GM06990 (cell line): Measurements from ENCODE around the gene P3R3URF.

Source experiments
- DNase-seq: peaks from one replicate; pipeline ENCODE4 v3.0.0-alpha.2; 2011; ENCODE audit not compliant: insufficient read length; ENCODE audit errors: extremely low read depth
- H3K27me3 ChIP-seq: replicated peaks from 2 replicates; pipeline ENCODE4 v1.6.0; 2011; ENCODE audit warnings: low read length; ENCODE audit not compliant: control insufficient read depth, insufficient read depth
- H3K36me3 ChIP-seq: 2 replicates; pipeline ENCODE4 v1.5.1; 2011; ENCODE audit warnings: low read length; ENCODE audit not compliant: control insufficient read depth, insufficient read depth
- H3K4me3 ChIP-seq: replicated peaks from 2 replicates; pipeline ENCODE4 v1.5.1; 2011; ENCODE audit warnings: low read depth, mild to moderate bottlenecking, control low read depth, low read length
- CTCF ChIP-seq: IDR thresholded peaks from 2 replicates; pipeline ENCODE4 v1.5.1; 2011; ENCODE audit warnings: low read length, control low read depth, mild to moderate bottlenecking, inconsistent platforms; ENCODE audit not compliant: insufficient read depth, poor library complexity, severe bottlenecking

Gene P3R3URF

GRCh38 chr1:46219551-46220520 lies 43.5 kb upstream of the P3R3URF start:
- Histone ChIP-seq H3K36me3 (no peaks in the 10 kb centered on the region), H3K27me3 (no peaks in the 10 kb centered on the region), H3K4me3 (no peak overlapping the region)
- no peak for TF ChIP-seq CTCF
- DNase-seq, result no peak

GRCh38 chr1:46218443-46218842 lies 42.2 kb upstream of the P3R3URF start:
- no peak for TF ChIP-seq CTCF
- Histone ChIP-seq H3K36me3 (no peaks in the 10 kb centered on the region), H3K27me3 (no peaks in the 10 kb centered on the region), H3K4me3 (no peak overlapping the region)
- DNase-seq, result no peak

- Histone ChIP-seq H3K27me3 (no peaks in the 10 kb centered on the region), H3K4me3 (no peak overlapping the region), H3K36me3 (no peaks in the 10 kb centered on the region)
- no peak for DNase-seq
- TF ChIP-seq CTCF, result no peak
These were observed 39.2 kb upstream of the P3R3URF start for GRCh38 chr1:46215504-46215903.

GRCh38 chr1:46211051-46211450 lies 34.8 kb upstream of the P3R3URF start:
- no peak for TF ChIP-seq CTCF
- H3K27me3 ChIP-seq, result no peaks in the 10 kb centered on the region
- no peak overlapping the region for H3K4me3 ChIP-seq
- no peaks in the 10 kb centered on the region for H3K36me3 ChIP-seq
- no peak for DNase-seq

GRCh38 chr1:46210561-46210960 lies 34.3 kb upstream of the P3R3URF start:
- H3K27me3 ChIP-seq, result no peaks in the 10 kb centered on the region
- no peak for DNase-seq
- no peaks in the 10 kb centered on the region for H3K36me3 ChIP-seq
- no peak for TF ChIP-seq CTCF
- H3K4me3 ChIP-seq, result no peak overlapping the region
